ENCODE data around the gene CDH4. TPM values are rescaled to one million over a fixed set of nuclear protein-coding genes. Genes with fewer than 3 reads are reported as not detected.
A peak's percentile ranks its signal among the peaks of the same experiment; 100 is the strongest.

Gene CDH4
- total and polyA plus RNA-seq, 2 of the 4 experiments (the other 2 are of a cell fraction), result 1.6 to 3.5 TPM

DNA sequence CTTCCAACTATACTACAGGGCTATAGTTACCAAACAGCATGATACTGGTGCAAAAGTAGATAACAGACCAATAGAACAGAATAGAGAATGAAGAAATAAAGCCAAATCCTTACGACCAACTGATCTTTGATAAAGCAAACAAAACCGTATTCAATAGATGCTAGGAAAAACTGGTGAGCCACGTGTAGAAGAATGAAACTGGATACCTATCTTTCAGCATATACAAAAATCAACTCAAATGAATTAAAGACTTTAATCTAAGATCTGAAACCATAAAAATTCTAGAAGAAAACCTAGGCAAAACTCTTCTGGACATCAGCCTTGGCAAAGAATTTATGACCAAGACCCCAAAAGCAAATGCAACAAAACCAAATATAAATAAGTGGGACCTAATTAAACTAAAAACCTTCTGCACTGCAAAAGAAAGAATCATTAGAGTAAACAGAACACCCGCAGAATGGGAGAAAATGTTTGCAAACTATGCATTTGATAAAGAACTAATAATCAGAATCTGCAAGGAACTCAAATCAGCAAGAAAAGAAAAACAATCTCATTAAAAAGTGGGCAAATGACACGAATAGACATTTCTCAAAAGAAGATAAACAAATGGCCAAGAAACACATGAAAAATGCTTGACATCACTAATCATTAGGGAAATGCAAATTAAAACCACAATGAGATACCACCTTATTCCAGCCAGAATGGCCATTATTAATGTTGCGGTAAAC, 703.8 kb downstream of the CDH4 start:
- no CpG with 5 or more reads among the region's 6 CpGs for WGBS, 2 experiments (ENCODE audit: extremely low coverage in 2 of 2, insufficient read length in 1 of 2)
- Histone ChIP-seq H2BK15ac (ENCODE audit: low read depth, low read length) (no peak overlapping the region), H2BK5ac (ENCODE audit: low read depth, low read length, poor library complexity, severe bottlenecking) (no peak overlapping the region), H2AFZ (replicated peaks; ENCODE audit: low read length, poor library complexity) (no peak overlapping the region), H3K14ac (replicated peaks; ENCODE audit: low read depth, low read length) (no peak overlapping the region), H4K5ac (ENCODE audit: low read depth, low read length) (no peak overlapping the region), H2AK9ac (replicated peaks; ENCODE audit: low read depth, low read length, poor library complexity) (no peak overlapping the region), H2BK20ac (ENCODE audit: low read depth, low read length) (no peak overlapping the region), H3K9ac (ENCODE audit: low read depth, low read length) (no peak overlapping the region), H3K36me3 (ENCODE audit: control insufficient read depth, insufficient read depth, low read length) (no peaks in the 10 kb centered on the region), H4K8ac (ENCODE audit: low read depth in 2 of 2, low read length in 2 of 2) (no peak overlapping the region), H3K18ac (ENCODE audit: low read depth, low read length) (no peak overlapping the region), H3K9me1 (ENCODE audit: insufficient read depth, low read length) (no peaks in the 10 kb centered on the region), H3K4me3 (ENCODE audit: insufficient read depth, low read depth, low read length) (no peak overlapping the region), H2BK120ac (ENCODE audit: low read depth, low read length) (no peak overlapping the region), H3K4ac (ENCODE audit: low read depth, low read length) (no peak overlapping the region), H3K9me3 (ENCODE audit: control insufficient read depth, insufficient read depth, low read length) (no peaks in the 10 kb centered on the region), H3K79me1 (ENCODE audit: low read depth in 1 of 2, low read length in 2 of 2) (no peaks in the 10 kb centered on the region), H3K56ac (ENCODE audit: extremely low read depth, insufficient read depth, low read length) (no peak overlapping the region), H3K27ac (ENCODE audit: insufficient read depth, low read length) (no peak overlapping the region), H2AK5ac (ENCODE audit: low read depth, low read length) (no peak overlapping the region), H4K20me1 (ENCODE audit: insufficient read depth, low read length) (no peaks in the 10 kb centered on the region), H3K4me2 (ENCODE audit: low read depth, low read length) (peak overlapping the region; percentile 25; the same call in 1 of the 2 replicates), H3K27me3 (ENCODE audit: control insufficient read depth, insufficient read depth, low read length) (peaks cover 8% of the 10 kb centered on the region), H3K23ac (ENCODE audit: low read depth, low read length) (no peak overlapping the region), H3K4me1 (ENCODE audit: control insufficient read depth, insufficient read depth, low read length) (no peaks in the 10 kb centered on the region), H4K91ac (ENCODE audit: insufficient read depth, low read depth, low read length) (no peak overlapping the region)
- ChIA-PET CTCF (no interaction called here), POLR2A (ENCODE audit: unreplicated experiment) (no interaction called here)
- ATAC-seq (ENCODE audit: low read depth) (no peak), DNase-seq (no peak)
- in situ Hi-C loops (cut with MboI; ENCODE audit: low sequenced_read_pairs), result no loop called here
- no peak for TF ChIP-seq MAFK (IDR thresholded peaks at IDR 0.05; ENCODE audit: low read depth, low read length)
- intact Hi-C loops (cut with micrococcal nuclease), result no loop called here
- dilution Hi-C loops (cut with HindIII; ENCODE audit: low sequenced_read_pairs, unreplicated experiment), result no loop called here
- BruUV-seq (replicated peaks), result no TSS peak

Data from IMR-90 (cell line).